Psoas muscle (tissue), 8 donors: ENCODE results near the gene STXBP5. TPM values are rescaled to one million over a fixed set of nuclear protein-coding genes. Genes with fewer than 3 reads are reported as not detected.

ENCODE experiments used
- ATAC-seq, 4 donors: fragments of 200-7000 bp; cut with Tn5 transposase; one replicate each; pipeline ENCODE4 v1.9.1; 2020; ENCODE audit warnings: moderate library complexity in 3 of 4, mild to moderate bottlenecking in 2 of 4
- DNase-seq, 2 donors: peaks; one replicate each; pipeline ENCODE4 v3.0.0-alpha.2; 2020
- H3K27ac ChIP-seq: fragments of 200-600 bp; one replicate; pipeline ENCODE4 v1.8.0; 2022
- H3K27me3 ChIP-seq, 3 donors: fragments of 200-600 bp in 1 of 3; one replicate each; pipeline versions ENCODE4 v1.6.1 to v1.8.0; 2013 to 2022; ENCODE audit warnings: low read length in 2 of 3, mild to moderate bottlenecking in 2 of 3, moderate library complexity in 1 of 3; ENCODE audit not compliant: insufficient read depth in 3 of 3
- H3K36me3 ChIP-seq, 2 donors: fragments of 200-600 bp in 1 of 2; one replicate each; pipeline versions ENCODE4 v1.6.1 to v1.8.0; 2013 to 2022; ENCODE audit warnings: low read depth in 1 of 2, mild to moderate bottlenecking in 1 of 2, moderate library complexity in 1 of 2; ENCODE audit not compliant: insufficient read depth in 1 of 2
- H3K4me1 ChIP-seq: fragments of 200-600 bp; one replicate; pipeline ENCODE4 v1.8.0; 2022
- H3K4me3 ChIP-seq: fragments of 200-600 bp; one replicate; pipeline ENCODE4 v1.8.0; 2022; ENCODE audit warnings: mild to moderate bottlenecking
- H3K9me3 ChIP-seq: fragments of 200-600 bp; one replicate; pipeline ENCODE4 v1.8.0; 2022
- CTCF ChIP-seq: fragments of 200-600 bp; IDR thresholded peaks from one replicate; pipeline ENCODE4 v1.8.0; 2022; ENCODE audit warnings: antibody characterized with exemption
- whole genome bisulfite sequencing, 3 donors: extraction: QIAGEN DNeasy Blood & Tissue Kit; methylation state at CpG; one replicate each; pipeline versions ENCODE4 v1.1.6 to v1.1.7; 2013; 5-methylcytosine and 5-hydroxymethylcytosine counted together
- intact Hi-C, 2 donors: fragments of 100-400 bp; cut with DNase I; formaldehyde crosslinking; loops; one replicate each; pipeline versions ENCODE4 v1.11.0 to v1.14.2; 2022
- polyA plus RNA-seq, 3 donors: library from polyadenylated mRNA; stranded (reverse); fragments of 200-250 nt; gene quantifications; one replicate each; pipeline ENCODE4 v1.2.3, GENCODE V29; 2013
- total RNA-seq, 4 donors: library from RNA; stranded (reverse); fragmentation: NEBNext Ultra II Directional in 2 of 4; extraction: Animal tissue kit (Norgen Biotek cat#: 25700) in 2 of 4; gene quantifications; one replicate each; pipeline versions ENCODE4 v1.2.1 to v1.2.4, GENCODE V29; 2021 to 2023
- donor health status: healthy with polysubstance abuse.
- donor health status: DM: no; HTN: no; CAD: no; lungs with moderate emphysema.
- donor health status: Bipolar disorder and iron deficiency.
- donor health status: healthy.
- donor health status: DM: yes; HTN: yes; CAD: no.
- donor health status: DM: no; HTN: no; CAD: no.
- donor health status: DM: no; HTN: no; CAD: no.
- donor health status: DM: yes; HTN: yes; CAD: no.

The STXBP5 gene
- total and polyA plus RNA-seq, 7 donors, result 4.1 to 20.0 (median 18.7) TPM

DNA sequence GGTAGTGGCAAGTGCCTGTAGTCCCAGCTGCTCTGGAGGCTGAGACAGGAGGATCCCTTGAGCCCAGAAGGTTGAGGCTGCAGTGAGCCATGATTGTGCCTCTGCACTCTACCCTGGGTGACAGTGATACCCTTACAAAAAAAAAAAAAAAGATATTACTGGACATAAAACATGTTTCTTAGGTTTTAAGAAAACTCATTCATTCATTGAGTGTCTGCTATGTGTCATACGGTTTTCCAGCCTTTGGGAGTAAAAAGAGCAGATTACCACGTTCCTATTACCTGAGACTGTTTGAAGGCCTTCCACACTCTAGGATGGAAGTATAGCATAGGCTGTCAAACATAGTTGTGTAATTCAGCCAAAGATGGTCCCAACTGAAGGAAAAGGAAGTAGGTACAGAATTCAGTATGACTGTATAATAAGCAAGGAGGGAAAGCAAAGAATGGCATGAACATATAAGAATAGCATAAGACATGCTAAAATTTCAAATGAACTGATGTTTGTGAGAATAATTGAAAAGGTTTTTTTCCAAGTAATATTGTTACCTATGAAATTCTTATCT lies 22.0 kb downstream of the STXBP5 start:
- Histone ChIP-seq H3K9me3 (no peaks in the 10 kb centered on the region), H3K4me3 (no peak overlapping the region), H3K27me3 (no peaks in the 10 kb centered on the region), H3K4me1 (peaks cover 11% of the 10 kb centered on the region), H3K36me3 (no peaks in the 10 kb centered on the region), H3K27ac (no peak overlapping the region)
- WGBS, 3 donors, result 96 to 100% (median 96%) methylated on average over 2 of the region's 2 CpGs
- TF ChIP-seq CTCF, result no peak
- intact Hi-C loops, result no loop called here
- no peak for DNase-seq
- ATAC-seq, result no peak

GRCh38 chr6:147226877-147227276 lies 22.7 kb downstream of the STXBP5 start:
- DNase-seq (no peak), ATAC-seq (no peak)
- H3K4me3 ChIP-seq, result no peak overlapping the region
- peaks cover 4% of the 10 kb centered on the region for H3K4me1 ChIP-seq
- TF ChIP-seq CTCF, result no peak
- no peaks in the 10 kb centered on the region for H3K36me3 ChIP-seq
- no peaks in the 10 kb centered on the region for H3K9me3 ChIP-seq
- 95 to 99% (median 98%) methylated on average over 1 of the region's 1 CpG for WGBS, 3 donors
- intact Hi-C loops, result no loop called here
- H3K27ac ChIP-seq, result no peak overlapping the region
- no peaks in the 10 kb centered on the region for H3K27me3 ChIP-seq

DNA sequence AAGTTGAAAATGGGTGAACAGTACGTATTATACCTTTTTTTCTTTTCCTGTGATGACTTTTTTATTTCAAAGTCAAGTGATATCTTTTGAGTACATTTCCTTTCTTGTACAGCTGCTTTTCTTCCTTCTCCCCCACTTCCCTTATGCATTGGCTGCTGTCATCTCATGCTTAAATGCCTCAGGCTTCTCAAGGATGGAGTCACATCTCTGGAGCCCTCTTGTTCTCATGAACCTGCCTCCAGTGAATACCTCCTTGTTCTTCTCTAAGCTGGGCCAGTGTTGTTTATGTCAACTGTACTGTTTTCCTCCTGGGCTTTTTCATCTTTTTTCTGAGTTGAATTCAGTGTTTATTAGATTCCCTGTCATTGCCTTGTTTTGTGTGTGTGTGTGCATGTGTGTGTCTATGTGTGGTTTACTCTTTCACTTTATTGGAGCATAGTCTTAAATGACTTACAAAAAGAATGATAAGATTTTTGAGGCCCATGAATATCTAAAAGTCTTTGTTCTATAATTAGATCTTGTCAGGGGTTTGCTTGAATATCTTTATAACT lies 23.6 kb downstream of the STXBP5 start:
- Histone ChIP-seq H3K27ac (no peak overlapping the region), H3K36me3 (no peaks in the 10 kb centered on the region), H3K9me3 (no peaks in the 10 kb centered on the region), H3K27me3 (no peaks in the 10 kb centered on the region), H3K4me1 (no peaks in the 10 kb centered on the region), H3K4me3 (no peak overlapping the region)
- TF ChIP-seq CTCF, result no peak
- DNase-seq, result no peak
- ATAC-seq, result no peak
- WGBS, 3 donors, result 78 to 86% (median 81%) methylated on average over 1 of the region's 1 CpG
- intact Hi-C loops, result no loop called here

DNA sequence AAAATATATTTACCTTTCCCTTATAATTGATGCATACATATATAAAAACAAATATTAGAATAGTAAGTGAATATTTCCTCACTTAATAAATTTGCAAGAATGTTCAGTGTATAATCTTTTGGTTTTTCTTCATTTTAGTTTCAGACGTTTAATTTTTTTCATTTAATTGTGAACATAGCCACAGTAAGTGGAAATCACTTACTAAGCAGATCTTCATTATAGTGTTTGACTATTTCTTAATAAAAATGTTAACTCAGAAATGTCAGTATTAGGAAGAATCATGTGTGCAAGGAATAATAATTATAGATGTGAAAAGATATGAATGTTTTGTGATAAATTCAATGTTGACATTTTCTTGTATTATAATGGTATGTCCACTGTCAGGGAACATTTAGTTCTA lies 27.4 kb downstream of the STXBP5 start:
- 72 to 87% (median 74%) methylated on average over 1 of the region's 1 CpG for WGBS, 3 donors
- ATAC-seq (no peak), DNase-seq (no peak)
- no peak overlapping the region for H3K4me3 ChIP-seq
- H3K4me1 ChIP-seq, result no peaks in the 10 kb centered on the region
- no peak for TF ChIP-seq CTCF
- no peaks in the 10 kb centered on the region for H3K27me3 ChIP-seq
- H3K36me3 ChIP-seq, result peaks cover 0 to 3% of the 10 kb centered on the region in 2 donors
- H3K9me3 ChIP-seq, result no peaks in the 10 kb centered on the region
- intact Hi-C loops, result no loop called here
- no peak overlapping the region for H3K27ac ChIP-seq

GRCh38 chr6:147234685-147235084 lies 30.5 kb downstream of the STXBP5 start:
- peaks cover 0 to 14% of the 10 kb centered on the region in 2 donors for H3K36me3 ChIP-seq
- H3K4me1 ChIP-seq, result no peaks in the 10 kb centered on the region
- no peak overlapping the region for H3K4me3 ChIP-seq
- no peaks in the 10 kb centered on the region for H3K9me3 ChIP-seq
- TF ChIP-seq CTCF, result no peak
- ATAC-seq (no peak), DNase-seq (no peak)
- WGBS, 3 donors, result 97 to 100% (median 98%) methylated on average over 2 of the region's 2 CpGs
- H3K27ac ChIP-seq, result no peak overlapping the region
- intact Hi-C loops, result no loop called here
- H3K27me3 ChIP-seq, result no peaks in the 10 kb centered on the region
